ENCODE results near the gene RBM20. TPM values are rescaled to one million over a fixed set of nuclear protein-coding genes. Genes with fewer than 3 reads are reported as not detected.

Gene RBM20
- total RNA-seq, 4 donors from 2014 or later: 7.4 to 18.4 (median 10.2) TPM

DNA sequence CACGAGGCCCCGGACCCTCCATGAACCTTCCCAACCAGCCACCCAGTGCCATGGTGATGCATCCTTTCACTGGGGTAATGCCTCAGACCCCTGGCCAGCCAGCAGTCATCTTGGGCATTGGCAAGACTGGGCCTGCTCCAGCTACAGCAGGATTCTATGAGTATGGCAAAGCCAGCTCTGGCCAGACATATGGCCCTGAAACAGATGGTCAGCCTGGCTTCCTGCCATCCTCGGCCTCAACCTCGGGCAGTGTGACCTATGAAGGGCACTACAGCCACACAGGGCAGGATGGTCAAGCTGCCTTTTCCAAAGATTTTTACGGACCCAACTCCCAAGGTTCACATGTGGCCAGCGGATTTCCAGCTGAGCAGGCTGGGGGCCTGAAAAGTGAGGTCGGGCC lies 137.0 kb downstream of the RBM20 start:
- intact Hi-C loops (cut with DNase I; ENCODE audit: low total_unique reads) (loop anchor here (2.0 kb wide), 1 partner anchor 170 kb away; no protein-coding TSS in a partner anchor), in situ Hi-C loops (cut with MboI; ENCODE audit: low sequenced_read_pairs in 4 of 4) (loop anchor here in 2 of 4 donors (25.0 kb wide), 1 partner anchor 169 kb away; no protein-coding TSS in a partner anchor)
- no peak for TF ChIP-seq POLR2A (IDR thresholded peaks at IDR 0.05)
- TF ChIP-seq, protein P1, sequence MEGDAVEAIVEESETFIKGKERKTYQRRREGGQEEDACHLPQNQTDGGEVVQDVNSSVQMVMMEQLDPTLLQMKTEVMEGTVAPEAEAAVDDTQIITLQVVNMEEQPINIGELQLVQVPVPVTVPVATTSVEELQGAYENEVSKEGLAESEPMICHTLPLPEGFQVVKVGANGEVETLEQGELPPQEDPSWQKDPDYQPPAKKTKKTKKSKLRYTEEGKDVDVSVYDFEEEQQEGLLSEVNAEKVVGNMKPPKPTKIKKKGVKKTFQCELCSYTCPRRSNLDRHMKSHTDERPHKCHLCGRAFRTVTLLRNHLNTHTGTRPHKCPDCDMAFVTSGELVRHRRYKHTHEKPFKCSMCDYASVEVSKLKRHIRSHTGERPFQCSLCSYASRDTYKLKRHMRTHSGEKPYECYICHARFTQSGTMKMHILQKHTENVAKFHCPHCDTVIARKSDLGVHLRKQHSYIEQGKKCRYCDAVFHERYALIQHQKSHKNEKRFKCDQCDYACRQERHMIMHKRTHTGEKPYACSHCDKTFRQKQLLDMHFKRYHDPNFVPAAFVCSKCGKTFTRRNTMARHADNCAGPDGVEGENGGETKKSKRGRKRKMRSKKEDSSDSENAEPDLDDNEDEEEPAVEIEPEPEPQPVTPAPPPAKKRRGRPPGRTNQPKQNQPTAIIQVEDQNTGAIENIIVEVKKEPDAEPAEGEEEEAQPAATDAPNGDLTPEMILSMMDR (IDR thresholded peaks at IDR 0.05 in 4 of 5, conservative IDR thresholded peaks at IDR 0.05 in 1 of 5): no peak
- Histone ChIP-seq H3K27ac (peak overlapping the region; percentile 65 to 82 (median 68)), H3K27me3 (no peaks in the 10 kb centered on the region), H3K4me3 (no peak overlapping the region), H3K36me3 (no peaks in the 10 kb centered on the region), H3K4me1 (peaks cover 51 to 55% of the 10 kb centered on the region in 2 donors), H3K9me3 (no peaks in the 10 kb centered on the region)
- DNase-seq (peak in 1 of 2 donors; percentile 59), ATAC-seq (peak in 1 of 2 donors; percentile 18)

DNA sequence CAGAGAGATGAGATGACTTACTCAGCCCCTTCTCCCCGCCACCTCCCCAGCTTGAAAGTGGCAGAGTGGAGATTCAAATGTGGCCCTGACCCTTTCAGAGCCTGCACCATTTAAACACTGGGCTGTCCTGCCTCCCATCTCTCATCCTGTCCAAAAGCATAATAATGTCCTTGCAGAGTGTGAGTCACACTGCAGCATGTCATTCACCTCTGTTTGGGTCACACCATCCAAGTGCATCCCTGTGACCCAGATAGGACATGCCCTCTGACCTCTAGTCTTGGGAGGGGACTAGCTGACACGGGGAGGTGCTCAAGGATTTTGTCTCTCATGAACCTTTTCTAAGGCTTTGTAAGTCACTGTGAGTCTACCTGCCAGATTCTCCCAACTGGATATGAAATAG lies 138.5 kb downstream of the RBM20 start:
- peaks cover 41 to 43% of the 10 kb centered on the region in 2 donors for H3K4me1 ChIP-seq
- no peak for DNase-seq

DNA sequence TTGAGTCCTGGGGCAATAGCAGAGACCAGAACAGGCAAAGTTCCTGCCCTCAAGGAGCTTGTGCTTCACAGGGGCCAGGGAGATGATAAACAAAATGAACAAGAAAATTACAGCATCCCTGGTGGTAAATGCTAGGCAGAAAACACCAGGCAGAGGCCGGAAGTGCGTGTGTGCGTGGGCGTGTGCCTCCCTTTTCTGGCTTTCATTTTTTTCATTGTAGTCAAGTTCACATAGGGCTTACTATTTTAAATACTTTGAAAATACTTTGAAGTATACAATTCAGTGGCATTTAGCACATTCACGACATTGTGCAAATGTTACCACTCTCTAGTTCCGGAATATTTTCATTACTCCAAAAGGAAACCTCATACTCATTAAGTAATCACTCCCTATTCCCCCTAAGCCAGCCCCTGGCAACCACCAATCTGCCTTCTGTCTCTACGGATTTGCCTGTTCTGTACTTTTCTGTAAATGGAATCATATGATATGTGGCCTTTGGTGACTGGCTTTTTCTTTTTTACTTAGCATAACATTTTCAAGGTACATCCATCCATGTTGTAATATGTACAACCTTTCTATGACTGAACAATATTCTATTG lies 139.5 kb downstream of the RBM20 start:
- no peak overlapping the region for H3K4me3 ChIP-seq
- no peak for DNase-seq
- ATAC-seq: no peak
- no peaks in the 10 kb centered on the region for H3K9me3 ChIP-seq
- H3K27me3 ChIP-seq: no peaks in the 10 kb centered on the region
- intact Hi-C loops (cut with DNase I; ENCODE audit: low total_unique reads) (no loop called here), in situ Hi-C loops (cut with MboI; ENCODE audit: low sequenced_read_pairs in 4 of 4) (loop anchor here in 2 of 4 donors (25.0 kb wide), 1 partner anchor 171 kb away; no protein-coding TSS in a partner anchor)
- H3K4me1 ChIP-seq: peaks cover 31 to 38% of the 10 kb centered on the region in 2 donors
- H3K36me3 ChIP-seq: no peaks in the 10 kb centered on the region
- H3K27ac ChIP-seq: peak overlapping the region; percentile 71 to 81 (median 78)
- no peak for TF ChIP-seq POLR2A (IDR thresholded peaks at IDR 0.05)
- TF ChIP-seq, protein P1 (IDR thresholded peaks at IDR 0.05 in 4 of 5, conservative IDR thresholded peaks at IDR 0.05 in 1 of 5): no peak

More for the DNA sequence above, 138.5 kb downstream of the RBM20 start:
- no peaks in the 10 kb centered on the region for H3K27me3 ChIP-seq
- H3K4me3 ChIP-seq: no peak overlapping the region
- in situ Hi-C loops (cut with MboI; ENCODE audit: low sequenced_read_pairs in 4 of 4) (loop anchor here in 2 of 4 donors (25.0 kb wide), 1 partner anchor 170 kb away; no protein-coding TSS in a partner anchor), intact Hi-C loops (cut with DNase I; ENCODE audit: low total_unique reads) (no loop called here)
- no peak for ATAC-seq
- TF ChIP-seq, protein P1 (IDR thresholded peaks at IDR 0.05 in 4 of 5, conservative IDR thresholded peaks at IDR 0.05 in 1 of 5): no peak
- TF ChIP-seq POLR2A (IDR thresholded peaks at IDR 0.05): no peak
- no peaks in the 10 kb centered on the region for H3K36me3 ChIP-seq
- no peaks in the 10 kb centered on the region for H3K9me3 ChIP-seq
- H3K27ac ChIP-seq: peak overlapping the region in 1 of 4 donors; percentile 71

DNA sequence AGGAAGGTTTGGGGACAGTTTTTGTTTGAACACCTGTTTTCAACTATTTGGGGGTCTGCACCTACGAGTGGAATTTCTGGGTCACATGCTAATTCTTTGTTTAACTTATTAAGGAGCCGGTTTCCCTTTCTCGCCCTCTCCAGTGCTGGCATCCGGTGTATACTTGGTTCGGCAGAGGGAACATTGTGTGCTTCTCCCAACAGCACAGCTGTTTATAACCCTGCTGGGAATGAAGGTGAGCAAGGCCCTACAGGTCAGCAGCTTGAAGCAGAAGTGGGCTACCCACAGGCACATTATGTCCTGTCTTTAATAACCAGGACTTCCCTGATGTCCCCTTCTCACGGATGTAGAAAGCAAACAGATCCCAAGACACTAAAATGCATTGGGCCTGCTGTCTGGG lies 140.1 kb downstream of the RBM20 start:
- in situ Hi-C loops (cut with MboI; ENCODE audit: low sequenced_read_pairs in 4 of 4) (loop anchor here in 2 of 4 donors (25.0 kb wide), 1 partner anchor 172 kb away; no protein-coding TSS in a partner anchor), intact Hi-C loops (cut with DNase I; ENCODE audit: low total_unique reads) (no loop called here)
- DNase-seq (peak; percentile 61 to 70), ATAC-seq (peak; percentile 85 to 86)
- H3K4me1 ChIP-seq: peaks cover 31 to 38% of the 10 kb centered on the region in 2 donors
- no peaks in the 10 kb centered on the region for H3K27me3 ChIP-seq
- H3K4me3 ChIP-seq: no peak overlapping the region
- H3K9me3 ChIP-seq: no peaks in the 10 kb centered on the region
- peak in 1 of 2 donors; percentile 28 for TF ChIP-seq POLR2A (IDR thresholded peaks at IDR 0.05)
- TF ChIP-seq, protein P1 (IDR thresholded peaks at IDR 0.05 in 4 of 5, conservative IDR thresholded peaks at IDR 0.05 in 1 of 5): no peak
- no peaks in the 10 kb centered on the region for H3K36me3 ChIP-seq
- H3K27ac ChIP-seq: peak overlapping the region; percentile 71 to 81 (median 78)
